ENCODE data around the gene COL7A1.
A peak's percentile ranks its signal among the peaks of the same experiment; 100 is the strongest.

COL7A1 gene

DNA sequence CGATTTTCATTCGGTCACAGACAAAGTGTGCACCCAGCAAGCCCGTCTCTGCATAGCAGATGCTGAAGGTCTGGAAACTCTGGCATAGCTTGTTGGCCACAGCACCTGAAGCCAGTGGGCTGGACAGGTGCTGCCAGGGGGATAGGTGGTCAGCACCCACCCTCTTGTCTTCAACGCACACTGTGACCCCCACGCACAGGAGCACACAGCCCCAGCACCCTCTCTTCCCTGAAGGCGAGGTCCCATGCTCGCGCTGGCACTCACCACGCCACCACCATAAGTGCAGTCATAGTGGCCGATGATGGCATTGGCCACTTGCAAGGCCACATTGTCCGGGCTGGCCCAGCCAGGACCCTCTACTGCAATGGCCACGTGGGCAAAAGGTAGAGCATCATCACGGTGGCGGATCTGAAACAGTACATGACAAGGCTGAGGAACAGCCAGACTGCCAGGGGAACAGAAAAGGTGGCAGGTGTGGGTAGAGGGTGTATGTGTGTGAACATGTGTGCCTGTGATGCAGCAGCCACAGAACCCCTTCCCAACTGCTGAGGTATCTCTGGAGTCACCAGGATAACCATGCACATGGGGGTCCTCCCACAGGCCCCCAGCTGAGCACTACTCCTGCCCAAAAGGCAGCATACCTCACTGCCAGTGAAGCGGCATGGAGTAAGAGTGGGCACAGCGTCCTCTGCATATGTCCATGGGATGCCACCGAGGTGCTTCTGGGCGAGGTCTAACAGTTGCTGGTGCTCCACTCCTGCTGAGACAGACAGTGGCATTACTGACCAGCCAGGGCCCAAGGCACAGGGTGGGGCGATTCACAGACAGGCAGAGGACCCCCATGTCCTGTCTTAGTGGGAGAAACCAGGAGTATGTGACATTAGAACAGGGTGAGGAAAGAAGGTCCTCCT is 5.8 kb upstream of the COL7A1 start:
- Histone ChIP-seq H3K14ac (ENCODE audit: low read length in 2 of 2) (no peak overlapping the region), H3K4me3 (ENCODE audit: insufficient read depth in 1 of 2, low read depth in 1 of 2, low read length in 2 of 2) (no peak overlapping the region), H3K27ac (ENCODE audit: low read length, poor library complexity, severe bottlenecking) (no peak overlapping the region), H2BK5ac (ENCODE audit: low read depth, low read length, poor library complexity, severe bottlenecking) (no peak overlapping the region), H3K4me2 (ENCODE audit: low read length, poor library complexity, severe bottlenecking) (no peak overlapping the region), H4K91ac (ENCODE audit: low read length) (peak overlapping the region; percentile 71), H3K23ac (ENCODE audit: low read length in 2 of 2) (no peak overlapping the region), H2AFZ (ENCODE audit: low read depth, low read length) (no peak overlapping the region), H3K4me1 (ENCODE audit: control insufficient read depth, insufficient read depth, low read depth, low read length) (peaks cover 56% of the 10 kb centered on the region), H3K4ac (ENCODE audit: low read depth in 1 of 2, low read length in 2 of 2) (no peak overlapping the region), H2BK15ac (ENCODE audit: low read depth, poor library complexity, severe bottlenecking) (peak overlapping the region; percentile 45), H3K27me3 (ENCODE audit: control insufficient read depth in 1 of 2, insufficient read depth in 1 of 2, low read length in 2 of 2) (no peaks in the 10 kb centered on the region), H3K36me3 (ENCODE audit: control insufficient read depth in 1 of 2, insufficient read depth in 2 of 2, low read depth in 1 of 2, low read length in 2 of 2) (peaks cover 75 to 85% of the 10 kb centered on the region in 2 experiments), H2AK5ac (ENCODE audit: low read length, severe bottlenecking) (peak overlapping the region; percentile 5), H2BK120ac (ENCODE audit: low read depth, low read length) (no peak overlapping the region), H3K18ac (ENCODE audit: low read depth in 1 of 2, low read length in 2 of 2) (no peak overlapping the region), H2BK12ac (ENCODE audit: low read length in 2 of 2) (no peak overlapping the region), H3K79me1 (replicated peaks; ENCODE audit: low read length, poor library complexity, severe bottlenecking) (peaks cover 28% of the 10 kb centered on the region), H3K9me3 (ENCODE audit: control insufficient read depth, low read length) (no peaks in the 10 kb centered on the region), H3K9ac (ENCODE audit: low read length) (no peak overlapping the region), H4K8ac (ENCODE audit: low read length) (no peak overlapping the region)
- DNase-seq = no peak
- WGBS = 98% methylated on average over 19 of the region's 19 CpGs

DNA sequence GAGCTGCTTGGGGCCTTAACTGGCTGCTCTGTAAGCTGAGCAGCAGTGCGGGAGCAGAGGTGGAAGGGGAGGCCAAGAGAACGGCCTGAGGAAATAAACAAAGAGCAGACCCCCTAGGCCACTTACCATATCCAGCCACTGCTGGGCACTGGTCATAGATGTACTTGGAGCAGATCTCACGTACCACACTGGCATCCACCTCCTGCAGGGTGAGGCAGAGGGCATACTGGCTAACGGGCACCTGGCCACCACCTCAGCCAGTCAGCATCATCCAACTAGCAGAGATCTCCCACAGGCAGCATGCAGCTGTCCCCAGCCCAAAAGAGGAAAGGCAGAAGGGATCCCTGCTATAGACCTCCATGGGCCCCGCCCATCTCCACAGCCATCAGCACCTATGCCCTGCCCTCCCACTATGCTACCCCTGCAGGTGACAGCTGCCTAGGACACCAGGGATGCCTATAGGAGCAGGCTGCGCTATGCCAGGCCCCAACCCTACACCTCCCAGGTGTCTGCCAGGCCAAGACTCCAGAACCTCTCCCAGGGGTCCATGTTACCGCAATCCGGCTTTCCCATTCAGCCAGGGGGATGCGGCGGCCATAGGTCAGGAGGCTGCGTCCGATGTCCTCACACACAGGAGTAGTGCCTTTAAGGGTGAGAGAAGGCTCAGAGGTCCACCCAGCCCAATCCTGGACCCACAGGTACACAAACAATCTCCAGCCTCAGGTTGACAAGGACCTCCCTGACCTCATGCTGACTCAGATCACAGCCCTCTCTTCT is 4.6 kb upstream of the COL7A1 start:
- Histone ChIP-seq H3K18ac (ENCODE audit: low read depth in 1 of 2, low read length in 2 of 2) (peak overlapping the region; percentile 81 to 92), H3K4me3 (ENCODE audit: insufficient read depth in 1 of 2, low read depth in 1 of 2, low read length in 2 of 2) (peak overlapping the region in 1 of 2 experiments; percentile 12), H2AFZ (ENCODE audit: low read depth, low read length) (no peak overlapping the region), H3K79me1 (replicated peaks; ENCODE audit: low read length, poor library complexity, severe bottlenecking) (peaks cover 22% of the 10 kb centered on the region), H4K8ac (ENCODE audit: low read length) (peak overlapping the region; percentile 88), H3K9me3 (ENCODE audit: control insufficient read depth, low read length) (no peaks in the 10 kb centered on the region), H3K36me3 (ENCODE audit: control insufficient read depth in 1 of 2, insufficient read depth in 2 of 2, low read depth in 1 of 2, low read length in 2 of 2) (peaks cover 62 to 72% of the 10 kb centered on the region in 2 experiments), H3K27me3 (ENCODE audit: control insufficient read depth in 1 of 2, insufficient read depth in 1 of 2, low read length in 2 of 2) (no peaks in the 10 kb centered on the region), H2AK5ac (ENCODE audit: low read length, severe bottlenecking) (peak overlapping the region; percentile 49), H4K91ac (ENCODE audit: low read length) (peak overlapping the region; percentile 98), H3K27ac (ENCODE audit: low read length, poor library complexity, severe bottlenecking) (peak overlapping the region; percentile 91), H2BK120ac (ENCODE audit: low read depth, low read length) (peak overlapping the region; percentile 73), H2BK15ac (ENCODE audit: low read depth, poor library complexity, severe bottlenecking) (no peak overlapping the region), H3K23ac (ENCODE audit: low read length in 2 of 2) (no peak overlapping the region), H3K14ac (ENCODE audit: low read length in 2 of 2) (no peak overlapping the region), H3K9ac (ENCODE audit: low read length) (peak overlapping the region; percentile 65), H2BK5ac (ENCODE audit: low read depth, low read length, poor library complexity, severe bottlenecking) (no peak overlapping the region), H3K4me2 (ENCODE audit: low read length, poor library complexity, severe bottlenecking) (no peak overlapping the region), H2BK12ac (ENCODE audit: low read length in 2 of 2) (peak overlapping the region; percentile 92 to 95), H3K4ac (ENCODE audit: low read depth in 1 of 2, low read length in 2 of 2) (peak overlapping the region; percentile 79 to 87), H3K4me1 (ENCODE audit: control insufficient read depth, insufficient read depth, low read depth, low read length) (peaks cover 65% of the 10 kb centered on the region)
- DNase-seq = no peak
- 98% methylated on average over 7 of the region's 12 CpGs for WGBS

DNA sequence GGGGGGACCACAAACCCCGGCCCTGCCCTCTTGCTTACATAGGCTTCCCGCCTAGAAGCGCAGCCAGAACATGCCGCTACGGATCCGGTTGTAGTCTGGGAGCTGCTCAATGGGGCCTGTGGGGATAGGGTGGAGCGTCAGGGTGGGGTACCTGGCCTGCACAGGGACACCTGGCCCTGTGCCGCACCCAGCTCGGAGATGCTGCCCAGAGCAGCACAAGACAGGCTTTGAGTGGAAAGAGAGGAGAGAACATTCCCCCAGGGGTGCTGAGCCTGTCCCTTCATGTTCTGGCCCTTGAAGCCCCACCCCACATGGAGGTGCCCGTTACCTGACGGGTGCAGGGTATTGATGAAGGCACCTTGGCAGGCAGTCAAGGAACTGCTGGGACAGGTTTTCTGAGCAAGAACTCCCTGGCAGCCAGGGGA is 4.0 kb upstream of the COL7A1 start:
- peaks cover 19% of the 10 kb centered on the region for H3K79me1 ChIP-seq (replicated peaks; ENCODE audit: low read length, poor library complexity, severe bottlenecking)
- H2BK15ac ChIP-seq (ENCODE audit: low read depth, poor library complexity, severe bottlenecking) = peak overlapping the region; percentile 85
- no peak overlapping the region for H3K23ac ChIP-seq (ENCODE audit: low read length in 2 of 2)
- peak overlapping the region; percentile 79 to 87 for H3K4ac ChIP-seq (ENCODE audit: low read depth in 1 of 2, low read length in 2 of 2)
- H3K9ac ChIP-seq (ENCODE audit: low read length) = peak overlapping the region; percentile 65
- H2AFZ ChIP-seq (ENCODE audit: low read depth, low read length) = no peak overlapping the region
- peaks cover 56 to 66% of the 10 kb centered on the region in 2 experiments for H3K36me3 ChIP-seq (ENCODE audit: control insufficient read depth in 1 of 2, insufficient read depth in 2 of 2, low read depth in 1 of 2, low read length in 2 of 2)
- peak overlapping the region; percentile 49 for H2AK5ac ChIP-seq (ENCODE audit: low read length, severe bottlenecking)
- H2BK12ac ChIP-seq (ENCODE audit: low read length in 2 of 2) = peak overlapping the region; percentile 92 to 95
- no peaks in the 10 kb centered on the region for H3K27me3 ChIP-seq (ENCODE audit: control insufficient read depth in 1 of 2, insufficient read depth in 1 of 2, low read length in 2 of 2)
- H3K4me2 ChIP-seq (ENCODE audit: low read length, poor library complexity, severe bottlenecking) = peak overlapping the region; percentile 4
- H2BK120ac ChIP-seq (ENCODE audit: low read depth, low read length) = peak overlapping the region; percentile 73
- peaks cover 71% of the 10 kb centered on the region for H3K4me1 ChIP-seq (ENCODE audit: control insufficient read depth, insufficient read depth, low read depth, low read length)
- peak overlapping the region; percentile 81 to 92 for H3K18ac ChIP-seq (ENCODE audit: low read depth in 1 of 2, low read length in 2 of 2)
- H4K8ac ChIP-seq (ENCODE audit: low read length) = peak overlapping the region; percentile 88
- no peaks in the 10 kb centered on the region for H3K9me3 ChIP-seq (ENCODE audit: control insufficient read depth, low read length)
- H2BK5ac ChIP-seq (ENCODE audit: low read depth, low read length, poor library complexity, severe bottlenecking) = no peak overlapping the region
- WGBS = 90% methylated on average over 11 of the region's 11 CpGs
- peak overlapping the region in 1 of 2 experiments; percentile 55 for H3K14ac ChIP-seq (ENCODE audit: low read length in 2 of 2)
- peak overlapping the region in 1 of 2 experiments; percentile 12 for H3K4me3 ChIP-seq (ENCODE audit: insufficient read depth in 1 of 2, low read depth in 1 of 2, low read length in 2 of 2)
- peak overlapping the region; percentile 98 for H4K91ac ChIP-seq (ENCODE audit: low read length)
- peak overlapping the region; percentile 91 for H3K27ac ChIP-seq (ENCODE audit: low read length, poor library complexity, severe bottlenecking)
- no peak for DNase-seq
